ENCODE measurements around the gene FOXD1. TPM values are rescaled to one million over a fixed set of nuclear protein-coding genes. Genes with fewer than 3 reads are reported as not detected.

FOXD1 gene
- total and polyA plus RNA-seq, 2 of the 4 experiments (the other 2 are of a cell fraction), result 3.2 to 23.1 TPM

DNA sequence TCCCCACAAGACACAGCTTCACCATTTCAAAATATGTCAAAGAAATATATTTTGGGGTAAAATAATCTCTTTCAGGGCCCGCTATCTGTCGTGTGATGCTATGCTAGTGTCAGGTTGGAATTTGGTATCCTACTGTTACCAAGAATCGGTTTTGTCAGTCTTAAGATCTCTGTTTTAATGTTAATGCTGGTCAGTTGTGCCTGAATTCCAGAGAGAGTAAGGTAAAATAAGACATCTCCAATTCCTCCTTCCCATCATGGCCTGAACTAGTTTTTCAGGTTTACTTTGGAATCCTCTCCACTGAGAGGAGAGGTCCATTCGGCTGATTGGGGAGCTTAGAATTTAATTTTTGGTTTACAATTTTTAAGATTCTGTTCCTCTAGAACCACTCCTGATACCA, 39.2 kb upstream of the FOXD1 start:
- POLR2A ChIA-PET (ENCODE audit: unreplicated experiment), result no interaction called here
- Histone ChIP-seq H3K14ac (replicated peaks; ENCODE audit: low read depth, low read length) (no peak overlapping the region), H3K23ac (ENCODE audit: low read depth, low read length) (no peak overlapping the region), H4K8ac (ENCODE audit: low read depth in 2 of 2, low read length in 2 of 2) (no peak overlapping the region), H4K5ac (ENCODE audit: low read depth, low read length) (no peak overlapping the region), H2AK5ac (ENCODE audit: low read depth, low read length) (no peak overlapping the region), H3K4ac (ENCODE audit: low read depth, low read length) (no peak overlapping the region), H3K9me1 (ENCODE audit: insufficient read depth, low read length) (0 out of 2 replicates have a peak, but pooled peaks cover 3% of the 10 kb centered on the region), H3K27me3 (ENCODE audit: control insufficient read depth, insufficient read depth, low read length) (peaks cover 4% of the 10 kb centered on the region; the same call in 1 of the 2 replicates), H2BK20ac (ENCODE audit: low read depth, low read length) (no peak overlapping the region), H2BK15ac (ENCODE audit: low read depth, low read length) (no peak overlapping the region), H3K18ac (ENCODE audit: low read depth, low read length) (no peak overlapping the region), H3K4me2 (ENCODE audit: low read depth, low read length) (no peak overlapping the region), H3K79me1 (ENCODE audit: low read depth in 1 of 2, low read length in 2 of 2) (no peaks in the 10 kb centered on the region), H3K9me3 (ENCODE audit: control insufficient read depth, insufficient read depth, low read length) (no peaks in the 10 kb centered on the region), H2AK9ac (replicated peaks; ENCODE audit: low read depth, low read length, poor library complexity) (no peak overlapping the region), H3K27ac (ENCODE audit: insufficient read depth, low read length) (no peak overlapping the region), H2AFZ (replicated peaks; ENCODE audit: low read length, poor library complexity) (no peak overlapping the region), H2BK120ac (ENCODE audit: low read depth, low read length) (no peak overlapping the region), H3K36me3 (ENCODE audit: control insufficient read depth, insufficient read depth, low read length) (no peaks in the 10 kb centered on the region), H3K4me1 (ENCODE audit: control insufficient read depth, insufficient read depth, low read length) (no peaks in the 10 kb centered on the region; the same call in 1 of the 2 replicates), H2BK5ac (ENCODE audit: low read depth, low read length, poor library complexity, severe bottlenecking) (no peak overlapping the region), H3K4me3 (ENCODE audit: insufficient read depth, low read depth, low read length) (no peak overlapping the region), H4K20me1 (ENCODE audit: insufficient read depth, low read length) (no peaks in the 10 kb centered on the region), H3K9ac (ENCODE audit: low read depth, low read length) (no peak overlapping the region), H4K91ac (ENCODE audit: insufficient read depth, low read depth, low read length) (no peak overlapping the region), H3K56ac (ENCODE audit: extremely low read depth, insufficient read depth, low read length) (no peak overlapping the region)
- intact Hi-C loops (cut with micrococcal nuclease) (no loop called here), dilution Hi-C loops (cut with HindIII; ENCODE audit: low sequenced_read_pairs, unreplicated experiment) (no loop called here), in situ Hi-C loops (cut with MboI; ENCODE audit: low sequenced_read_pairs) (no loop called here)
- DNase-seq, result no peak
- ATAC-seq (ENCODE audit: low read depth), result no peak
- no peak for TF ChIP-seq SMC3 (IDR thresholded peaks at IDR 0.05; ENCODE audit: low read depth, low read length)
- TF ChIP-seq CHD1 (IDR thresholded peaks at IDR 0.05; ENCODE audit: low read depth, low read length), result no peak
- TF ChIP-seq RCOR1 (IDR thresholded peaks at IDR 0.05; ENCODE audit: insufficient replicate concordance, low read length), result no peak
- TF ChIP-seq CEBPB (IDR thresholded peaks at IDR 0.05; ENCODE audit: low read depth, low read length), result no peak
- TF ChIP-seq MXI1 (IDR thresholded peaks at IDR 0.05; ENCODE audit: borderline replicate concordance, low read depth, low read length), result no peak
- TF ChIP-seq FOS (IDR thresholded peaks at IDR 0.05; ENCODE audit: low read depth, low read length), result no peak
- TF ChIP-seq, protein P1, sequence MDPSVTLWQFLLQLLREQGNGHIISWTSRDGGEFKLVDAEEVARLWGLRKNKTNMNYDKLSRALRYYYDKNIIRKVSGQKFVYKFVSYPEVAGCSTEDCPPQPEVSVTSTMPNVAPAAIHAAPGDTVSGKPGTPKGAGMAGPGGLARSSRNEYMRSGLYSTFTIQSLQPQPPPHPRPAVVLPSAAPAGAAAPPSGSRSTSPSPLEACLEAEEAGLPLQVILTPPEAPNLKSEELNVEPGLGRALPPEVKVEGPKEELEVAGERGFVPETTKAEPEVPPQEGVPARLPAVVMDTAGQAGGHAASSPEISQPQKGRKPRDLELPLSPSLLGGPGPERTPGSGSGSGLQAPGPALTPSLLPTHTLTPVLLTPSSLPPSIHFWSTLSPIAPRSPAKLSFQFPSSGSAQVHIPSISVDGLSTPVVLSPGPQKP (IDR thresholded peaks at IDR 0.05; ENCODE audit: borderline replicate concordance, low read depth, low read length), result no peak
- TF ChIP-seq, protein P2, sequence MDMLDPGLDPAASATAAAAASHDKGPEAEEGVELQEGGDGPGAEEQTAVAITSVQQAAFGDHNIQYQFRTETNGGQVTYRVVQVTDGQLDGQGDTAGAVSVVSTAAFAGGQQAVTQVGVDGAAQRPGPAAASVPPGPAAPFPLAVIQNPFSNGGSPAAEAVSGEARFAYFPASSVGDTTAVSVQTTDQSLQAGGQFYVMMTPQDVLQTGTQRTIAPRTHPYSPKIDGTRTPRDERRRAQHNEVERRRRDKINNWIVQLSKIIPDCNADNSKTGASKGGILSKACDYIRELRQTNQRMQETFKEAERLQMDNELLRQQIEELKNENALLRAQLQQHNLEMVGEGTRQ (IDR thresholded peaks at IDR 0.05; ENCODE audit: low read depth, low read length), result no peak
- no CpG with 5 or more reads among the region's 4 CpGs for WGBS, 2 experiments (ENCODE audit: extremely low coverage in 2 of 2, insufficient read length in 1 of 2)
- BruUV-seq (replicated peaks), result no TSS peak
- CTCF ChIA-PET, result interaction anchor here (1.5 kb wide), 1 partner anchor 9 kb away, joined by 5 read pairs; no protein-coding TSS in a partner anchor

All from IMR-90 (cell line).